LHCN-M2 (cell line): ENCODE measurements around the gene MEGF9. TPM values are rescaled to one million over a fixed set of nuclear protein-coding genes. Genes with fewer than 3 reads are reported as not detected.
"Not testable (repeated sequence)": the region's sequence is repeated elsewhere in the genome, so short reads cannot be mapped to it uniquely, and the experiment has no call there.

Experiments used
- DNase-seq: peaks from one replicate; pipeline ENCODE4 v3.0.0-alpha.2; 2012; ENCODE audit warnings: low read depth
- polyA plus RNA-seq: library from polyadenylated mRNA; unstranded; fragments of >200 nt; gene quantifications from one replicate; pipeline ENCODE4 v1.2.1, GENCODE V29; 2012; ENCODE audit warnings: missing spikeins
- total RNA-seq: library from RNA; depleted of rRNA; stranded (reverse); fragments of >200 nt; gene quantifications from 2 replicates; pipeline ENCODE4 v1.2.3, GENCODE V29; 2014; rRNA removed

MEGF9 gene
- total RNA-seq, result 7.5 and 9.4 TPM in 2 replicates
- 6.2 TPM for polyA plus RNA-seq

DNA sequence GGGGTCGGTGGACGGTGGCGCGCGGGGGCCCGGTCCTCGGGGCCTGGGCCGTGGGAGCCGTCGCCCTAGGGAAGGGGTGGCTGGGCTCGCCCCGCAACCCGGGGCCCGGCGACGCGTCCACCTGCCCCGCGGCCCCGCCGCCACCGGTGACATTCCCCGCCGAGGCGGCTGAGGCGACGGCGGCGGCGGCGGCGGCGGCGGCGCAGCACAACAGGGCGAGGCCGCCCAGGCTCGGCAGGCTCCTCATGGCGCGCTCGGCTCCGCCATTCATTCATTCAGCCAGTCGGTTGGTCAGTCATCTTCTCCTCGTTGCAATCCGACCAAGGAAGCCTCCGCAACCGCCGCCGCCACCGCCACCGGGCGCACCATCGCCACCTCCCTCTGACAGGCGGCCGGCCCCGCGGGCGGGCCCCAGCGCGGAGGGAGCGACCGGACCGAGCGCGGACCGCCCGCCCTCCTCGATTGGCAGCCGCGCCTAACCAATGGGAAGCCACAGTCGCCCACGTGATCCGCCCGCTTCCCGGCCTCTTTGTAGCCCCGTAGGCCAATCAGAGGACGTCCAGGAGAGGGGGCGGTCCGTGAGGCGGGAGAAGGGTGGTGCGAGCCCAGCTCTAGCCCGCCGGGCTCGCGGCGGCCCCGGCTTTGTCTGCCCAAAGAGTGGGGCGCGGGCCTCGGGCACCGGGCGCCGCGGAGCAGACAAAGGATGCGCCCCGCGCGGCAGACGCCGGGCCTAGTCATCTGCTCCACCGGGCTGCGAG, at the start of gene MEGF9:
Gene MEGF9 (minus strand): TSS at position 383 of the 758 bp plus-strand sequence. CDS start 112 bp downstream, at position 271.
- DNase-seq, result peak; percentile 97

- no peak for DNase-seq
Measured at GRCh38 chr9:120761006-120761405, 46.7 kb upstream of the MEGF9 start.

DNA sequence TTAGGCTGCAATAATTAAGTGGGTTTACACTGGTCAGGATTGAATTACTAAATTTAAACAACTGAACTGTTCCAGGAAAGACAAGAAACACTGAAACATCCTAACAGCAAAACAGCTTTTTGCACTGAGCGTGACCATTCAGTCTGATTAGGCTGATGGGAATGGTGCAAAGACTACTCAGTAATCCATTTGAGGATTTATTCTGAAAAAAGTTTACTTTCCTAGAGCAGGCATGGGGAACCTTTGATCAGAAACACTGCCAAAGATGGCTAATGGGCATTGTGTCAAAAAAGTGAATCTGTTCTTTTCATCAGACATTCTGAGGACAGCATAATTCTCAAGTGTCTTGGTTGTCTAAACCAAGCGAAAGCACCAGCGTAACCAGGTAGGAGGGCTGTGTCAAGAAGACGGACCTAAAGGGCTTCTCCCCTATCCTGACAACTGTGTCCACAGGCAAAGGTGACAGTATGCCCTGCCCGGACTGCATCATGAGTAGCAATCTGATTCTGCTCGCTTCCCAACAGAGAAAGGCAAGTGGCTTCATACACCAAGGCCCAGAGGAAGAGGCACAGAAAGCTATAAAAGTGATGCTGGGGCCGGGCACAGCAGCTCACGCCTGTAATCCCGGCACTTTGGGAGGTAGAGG, 45.6 kb upstream of the MEGF9 start:
- no peak for DNase-seq

DNA sequence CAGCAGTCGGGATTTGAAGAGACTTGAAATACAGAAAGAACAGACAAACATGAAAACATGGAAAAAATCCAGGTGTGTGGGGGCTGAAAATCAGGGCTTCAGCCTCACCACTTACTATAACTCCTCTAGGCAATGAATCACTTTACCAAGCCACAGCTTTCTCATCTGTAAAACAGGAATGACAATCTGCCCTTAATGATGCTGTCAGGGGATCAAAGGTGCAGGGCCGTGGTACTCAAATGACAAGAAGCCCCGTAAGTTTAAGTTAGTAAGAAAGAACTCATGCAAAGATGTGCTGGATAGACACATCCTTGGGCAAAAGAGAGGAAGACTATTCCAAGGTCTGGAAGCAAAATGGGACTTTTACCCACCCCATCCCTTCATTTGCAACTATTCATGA, 44.3 kb upstream of the MEGF9 start:
- no peak for DNase-seq

DNA sequence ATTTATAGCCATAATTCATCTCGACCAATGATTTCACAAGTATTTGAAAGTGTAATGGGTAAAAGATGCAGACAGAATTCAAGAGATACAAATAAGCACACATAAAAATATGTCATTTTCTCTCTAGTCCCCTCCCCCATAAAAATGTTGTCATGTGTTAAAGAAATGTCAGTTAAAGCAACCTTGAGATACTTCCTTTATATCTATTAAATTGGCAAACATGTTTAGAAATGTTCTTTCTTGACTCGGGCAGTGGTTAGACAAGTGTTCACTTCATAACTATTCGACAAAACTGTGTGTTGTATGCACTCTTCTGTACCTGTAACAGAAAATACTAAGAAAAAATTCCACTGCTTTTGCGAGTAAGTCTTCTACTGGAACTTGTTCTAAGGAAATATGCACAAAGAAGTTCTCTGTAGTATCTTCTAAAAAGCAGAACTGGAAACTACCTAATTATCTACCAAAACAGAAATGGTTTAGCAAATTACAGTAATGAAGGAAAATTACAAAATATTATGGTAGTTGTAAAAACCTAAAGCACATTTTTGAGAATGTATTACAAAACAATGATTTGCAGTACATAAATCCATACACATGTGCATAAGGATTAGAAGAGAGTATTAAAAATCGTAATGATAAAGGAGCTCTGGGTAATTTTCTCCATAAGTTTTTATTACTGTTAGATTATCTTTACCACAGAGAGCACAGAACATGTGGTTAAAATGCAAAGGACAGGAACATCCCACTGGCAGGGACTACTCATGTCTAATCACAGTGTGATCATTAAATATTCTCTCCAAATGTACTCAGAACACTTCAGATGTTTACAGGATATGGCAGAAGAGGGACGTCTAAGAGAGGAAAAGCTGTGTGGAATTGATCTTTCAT, 43.0 kb upstream of the MEGF9 start:
- DNase-seq, result no peak

GRCh38 chr9:120756531-120756930, 42.3 kb upstream of the MEGF9 start:
- DNase-seq, result no peak

DNA sequence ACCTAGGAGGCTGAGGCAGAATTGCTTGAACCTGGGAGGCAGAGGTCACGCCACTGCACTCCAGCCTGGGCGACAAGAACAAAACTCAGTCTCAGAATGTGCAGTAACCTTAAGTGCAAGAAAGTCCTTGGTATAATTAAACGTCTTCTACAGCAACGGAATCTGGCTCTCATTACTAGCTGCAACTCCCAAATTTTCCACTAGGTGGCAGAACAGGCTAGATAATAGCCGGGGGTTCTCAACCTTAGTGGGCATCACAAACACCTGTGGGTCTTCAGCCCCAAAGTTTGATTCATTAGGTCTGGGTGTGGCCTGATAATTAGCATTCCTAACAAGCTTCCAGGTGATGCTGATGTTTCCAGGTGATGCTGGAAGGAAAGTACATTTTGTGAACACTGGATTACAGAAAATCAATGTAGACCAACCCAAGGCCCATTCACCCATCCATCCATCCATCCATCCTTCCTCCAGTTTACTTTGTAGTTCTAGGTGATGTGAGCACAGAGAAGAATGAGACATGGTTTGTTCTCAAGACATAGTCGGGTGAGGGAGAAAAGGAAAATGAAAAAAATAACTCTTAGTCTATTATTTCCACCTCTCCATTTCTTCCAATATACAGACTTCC, 41.7 kb upstream of the MEGF9 start:
- DNase-seq, result peak; percentile 37

DNA sequence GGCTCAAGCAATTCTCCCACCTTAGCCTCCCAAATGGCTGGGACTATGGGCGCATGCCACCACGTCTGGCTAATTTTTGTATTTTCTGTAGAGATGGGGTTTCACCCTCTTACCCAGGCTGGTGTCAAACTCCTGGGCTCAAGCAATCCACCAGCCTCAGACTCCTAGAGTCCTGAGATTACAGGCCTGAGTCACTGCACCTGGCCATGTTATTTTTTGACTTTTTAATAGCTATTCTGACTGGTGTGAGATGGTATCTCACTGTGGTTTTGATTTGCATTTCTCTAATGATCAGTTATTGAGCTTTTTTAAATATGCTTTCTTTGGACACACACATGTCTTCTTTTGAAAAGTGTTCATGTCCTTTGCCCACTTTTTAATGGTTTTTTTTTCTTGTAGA, 40.8 kb upstream of the MEGF9 start:
- DNase-seq, result no peak

DNA sequence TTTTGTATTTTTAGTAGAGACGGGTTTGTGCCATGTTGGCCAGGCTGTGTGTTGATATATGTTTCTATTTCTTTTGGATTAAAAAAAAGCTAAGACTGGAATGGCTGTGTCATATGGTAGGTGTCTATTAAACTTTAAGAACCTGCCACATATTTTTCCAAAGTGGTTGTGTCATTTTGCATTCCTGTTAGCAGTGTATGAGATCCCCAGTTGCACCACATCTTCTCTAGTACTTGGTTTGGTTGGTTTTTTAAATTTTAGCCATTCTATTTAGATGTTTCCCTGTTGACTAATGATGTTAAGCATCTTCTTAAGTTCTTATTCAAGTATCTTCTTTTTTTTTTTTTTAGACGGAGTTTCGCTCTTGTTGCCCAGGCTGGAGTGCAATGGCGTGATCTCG, 36.2 kb upstream of the MEGF9 start:
- DNase-seq, result no peak

GRCh38 chr9:120746366-120746765, 32.1 kb upstream of the MEGF9 start:
- DNase-seq, result not testable (repeated sequence)

DNA sequence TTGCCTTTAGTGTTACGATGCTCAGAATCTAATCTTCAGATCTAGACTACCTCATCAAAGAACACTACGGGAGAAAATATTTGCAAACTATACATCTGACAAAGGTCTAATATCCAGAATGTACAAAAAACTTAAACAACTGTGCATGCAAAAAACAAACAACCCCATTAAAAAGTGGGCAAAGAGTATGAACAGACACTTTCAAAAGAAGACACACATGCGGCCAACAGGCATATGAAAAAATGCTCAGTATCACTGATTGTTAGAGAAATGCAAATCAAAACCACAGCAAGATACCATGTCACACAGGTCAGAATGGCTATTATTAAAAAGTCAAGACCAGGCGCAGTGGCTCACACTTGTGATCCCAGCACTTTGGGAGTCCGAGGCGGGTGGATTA, 31.0 kb upstream of the MEGF9 start:
- no peak for DNase-seq

DNA sequence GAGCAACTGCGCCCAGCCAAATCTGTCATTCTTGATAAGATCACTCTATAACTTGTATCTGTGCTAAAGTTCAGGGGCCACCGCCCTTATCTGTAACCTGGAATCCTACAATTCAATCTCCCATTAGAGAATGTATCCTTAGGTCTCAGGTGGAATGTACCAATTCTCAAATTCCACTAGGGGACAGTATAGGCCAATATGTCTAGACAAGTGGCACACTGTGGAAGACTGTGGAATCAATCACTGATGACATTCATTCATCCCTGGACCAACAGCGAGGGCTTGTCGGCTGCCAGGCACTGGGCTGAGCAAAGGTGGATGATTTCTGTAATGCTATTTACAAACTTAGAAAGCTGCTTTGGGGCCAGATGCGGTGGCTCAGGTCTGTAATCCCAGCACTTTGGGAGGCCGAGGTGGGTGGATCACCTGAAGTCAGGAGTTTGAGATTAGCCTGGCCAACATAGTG, 28.7 kb upstream of the MEGF9 start:
- DNase-seq, result peak; percentile 51

GRCh38 chr9:120741701-120742100, 27.4 kb upstream of the MEGF9 start:
- no peak for DNase-seq

DNA sequence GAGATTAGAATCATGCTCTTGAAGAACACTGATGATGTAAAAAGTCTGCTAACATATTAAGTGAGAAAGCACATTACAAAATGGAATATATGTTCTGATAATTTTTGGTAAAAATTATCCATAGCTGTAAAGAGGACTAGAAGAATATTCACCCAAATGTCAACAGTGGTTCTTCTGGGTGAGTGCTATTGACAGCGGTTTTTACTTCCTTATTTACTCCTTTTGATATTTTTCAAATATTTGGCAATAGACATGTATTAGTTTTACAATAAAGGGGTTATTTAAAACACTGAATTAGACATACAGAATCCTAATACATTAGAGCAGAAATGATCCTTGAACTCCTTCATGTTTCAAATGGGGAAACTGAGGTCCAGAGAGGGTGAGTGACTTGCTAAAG, 26.9 kb upstream of the MEGF9 start:
- no peak for DNase-seq

DNA sequence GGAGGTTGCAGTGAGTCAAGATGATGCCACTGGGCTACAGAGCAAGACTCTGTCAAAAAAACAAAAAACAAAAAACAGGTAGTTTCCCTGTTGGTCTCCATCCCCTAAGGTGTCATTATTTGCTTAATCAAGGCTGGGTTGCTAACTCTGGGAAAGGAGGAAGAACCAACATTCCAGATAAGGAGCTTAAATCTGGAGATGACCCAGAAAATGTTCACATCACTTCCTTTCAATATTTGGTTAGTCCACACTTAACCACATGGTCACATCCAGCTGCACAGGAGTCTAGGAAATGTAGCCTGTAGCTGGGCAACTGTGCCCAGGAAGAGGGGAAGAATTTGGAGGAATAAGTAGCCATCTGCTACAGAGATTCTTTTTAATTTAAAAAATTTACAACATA, 25.9 kb upstream of the MEGF9 start:
- DNase-seq, result no peak

DNA sequence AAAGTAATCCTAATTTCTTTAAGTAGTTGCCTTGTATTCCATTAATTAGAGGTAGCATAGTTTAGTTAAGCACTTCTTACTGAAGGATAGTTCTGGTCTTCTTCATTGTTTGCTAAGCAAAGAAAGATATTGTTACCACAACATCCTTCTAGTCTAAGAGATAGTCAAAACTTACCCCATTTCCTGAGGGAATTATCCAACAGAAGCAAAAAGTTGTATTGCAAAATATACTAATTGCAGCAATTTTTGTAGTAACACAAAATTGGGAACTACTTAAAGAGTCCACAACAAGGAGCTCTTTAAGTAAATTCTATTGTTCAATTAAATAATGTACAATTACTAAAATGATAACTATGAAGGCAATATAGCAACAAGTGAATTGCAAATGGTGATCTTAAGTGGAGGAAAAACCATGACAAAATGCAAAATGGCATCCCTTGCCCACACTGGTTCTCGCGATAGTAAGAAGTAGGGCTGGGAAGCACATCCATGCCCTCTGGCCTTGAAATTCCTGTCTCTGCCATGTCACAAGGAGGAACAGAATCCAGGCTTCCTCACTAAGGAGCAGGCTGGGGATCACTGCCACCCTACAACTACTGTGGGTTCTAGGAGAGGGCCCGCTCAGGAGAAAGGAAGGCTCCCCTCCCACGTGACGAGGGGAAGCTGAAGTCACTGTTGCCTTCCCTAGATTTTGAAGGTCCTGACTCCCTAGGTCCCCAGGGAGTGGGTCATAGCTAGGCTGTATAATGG, 23.3 kb upstream of the MEGF9 start:
- no peak for DNase-seq

DNA sequence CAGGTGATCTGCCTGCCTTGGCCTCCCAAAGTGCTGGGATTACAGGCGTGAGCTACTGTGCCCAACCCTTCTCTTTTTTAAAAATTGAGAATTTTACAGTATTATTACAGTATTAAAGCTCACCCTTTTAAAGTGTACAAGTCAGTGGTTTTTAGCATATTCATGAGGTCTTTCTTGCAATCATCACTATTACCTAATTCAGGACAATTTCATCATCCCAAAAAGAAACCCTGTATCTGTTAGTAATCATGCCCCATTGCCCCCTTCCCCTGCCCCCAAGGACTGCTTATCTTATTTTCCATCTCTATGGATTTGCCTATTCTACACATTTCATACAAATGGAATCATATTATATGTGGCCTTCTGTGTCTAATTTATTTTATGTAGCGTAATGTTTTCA, 22.6 kb upstream of the MEGF9 start:
- no peak for DNase-seq

DNA sequence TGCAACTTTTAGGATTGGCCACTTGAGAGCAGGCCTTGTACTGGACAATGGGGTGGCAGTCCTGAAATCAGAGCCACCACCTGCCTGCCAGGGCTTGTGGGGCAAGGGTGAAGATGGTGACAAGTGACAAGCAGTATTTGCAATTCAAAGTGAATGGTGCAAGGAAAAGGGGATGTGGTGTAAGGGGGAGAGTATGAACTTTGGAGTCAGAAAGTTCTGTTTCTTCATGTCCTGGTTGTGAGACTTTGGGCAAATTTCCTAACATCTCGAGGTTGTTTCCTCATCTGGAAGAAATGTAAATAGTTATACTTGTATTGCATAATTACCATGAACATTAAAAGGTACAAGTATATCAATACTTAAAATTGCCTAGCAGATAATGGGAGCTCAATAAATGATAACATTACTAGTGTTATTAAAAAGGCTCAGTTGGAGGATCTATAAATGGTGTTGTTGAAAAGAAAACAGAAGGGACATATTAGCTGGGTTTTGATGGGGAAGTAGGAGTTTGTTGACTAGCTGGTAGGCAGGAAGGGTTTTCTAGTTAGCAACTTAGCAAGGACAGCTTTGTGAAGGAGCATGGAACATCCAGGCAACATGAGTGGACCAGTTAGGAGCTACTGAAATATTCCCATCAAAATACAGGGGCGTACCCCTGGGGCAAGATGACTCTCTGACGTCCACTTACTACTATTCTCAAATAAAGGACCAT, 21.3 kb upstream of the MEGF9 start:
- no peak for DNase-seq

- no peak for DNase-seq
Measured at GRCh38 chr9:120734607-120735410, 20.5 kb upstream of the MEGF9 start.
